ENCODE data around the gene RBM6.
"Not testable (repeated sequence)": the region's sequence is repeated elsewhere in the genome, so short reads cannot be mapped to it uniquely, and the experiment has no call there.

The RBM6 gene

GRCh38 chr3:49929291-49930167, 10.4 kb upstream of the RBM6 start, which contains the start of gene MON1A:
MON1A (minus strand) TSS chr3:49929811; CDS start chr3:49913346, 16,465 bp downstream.
- peak; percentile 7 for TF ChIP-seq CTCF (IDR thresholded peaks at IDR 0.05; ENCODE audit: insufficient read depth, low read depth, low read length, missing control alignments)
- DNase-seq (ENCODE audit: low read depth): peak; percentile 88
- peak within 1 kb of the TSS; percentile 85 for H3K4me3 ChIP-seq (ENCODE audit: low read depth, low read length)

GRCh38 chr3:49930168-49930690, 9.7 kb upstream of the RBM6 start:
- peak overlapping the region; percentile 85 for H3K4me3 ChIP-seq (ENCODE audit: low read depth, low read length)
- DNase-seq (ENCODE audit: low read depth): no peak
- TF ChIP-seq CTCF (IDR thresholded peaks at IDR 0.05; ENCODE audit: insufficient read depth, low read depth, low read length, missing control alignments): no peak

- no peak overlapping the region for H3K4me3 ChIP-seq (ENCODE audit: low read depth, low read length)
- peak; percentile 35 for DNase-seq (ENCODE audit: low read depth)
- TF ChIP-seq CTCF (IDR thresholded peaks at IDR 0.05; ENCODE audit: insufficient read depth, low read depth, low read length, missing control alignments): no peak
These were observed 9.0 kb upstream of the RBM6 start for GRCh38 chr3:49930922-49931321.

- not testable (repeated sequence) for H3K4me3 ChIP-seq (ENCODE audit: low read depth, low read length); DNase-seq (ENCODE audit: low read depth)
These were observed 7.7 kb upstream of the RBM6 start for GRCh38 chr3:49932281-49932680.

GRCh38 chr3:49937090-49937489, 2.9 kb upstream of the RBM6 start:
- no peak for TF ChIP-seq CTCF (IDR thresholded peaks at IDR 0.05; ENCODE audit: insufficient read depth, low read depth, low read length, missing control alignments)
- H3K4me3 ChIP-seq (ENCODE audit: low read depth, low read length): no peak overlapping the region
- DNase-seq (ENCODE audit: low read depth): no peak

GRCh38 chr3:49940667-49941249, 808 bp downstream of the RBM6 start:
- peak; percentile 33 for DNase-seq (ENCODE audit: low read depth)
- TF ChIP-seq CTCF (IDR thresholded peaks at IDR 0.05; ENCODE audit: insufficient read depth, low read depth, low read length, missing control alignments): no peak
- peak overlapping the region; percentile 79 for H3K4me3 ChIP-seq (ENCODE audit: low read depth, low read length)

GRCh38 chr3:49942651-49943050, 2.7 kb downstream of the RBM6 start:
- no peak overlapping the region for H3K4me3 ChIP-seq (ENCODE audit: low read depth, low read length)
- peak; percentile 65 for DNase-seq (ENCODE audit: low read depth)
- no peak for TF ChIP-seq CTCF (IDR thresholded peaks at IDR 0.05; ENCODE audit: insufficient read depth, low read depth, low read length, missing control alignments)
